Gastrocnemius medialis (tissue), 4 donors: Measurements from ENCODE around the gene FNDC8.

Experiments used
- POLR2A ChIP-seq, 2 donors: fragments of 450-650 bp; IDR thresholded peaks; one replicate each; pipeline ENCODE4 v1.6.1; 2017; ENCODE audit warnings: antibody characterized with exemption in 2 of 2, mild to moderate bottlenecking in 2 of 2, moderate library complexity in 2 of 2
- TF ChIP-seq, protein P1 (sequence below), 5 experiments: fragments of 450-650 bp in 3 of 5; fragments of 200-600 bp in 2 of 5; sonication (generic) in 2 of 5; IDR thresholded peaks in 4 of 5; conservative IDR thresholded peaks in 1 of 5; 1 replicate in 4 of 5; 2 replicates in 1 of 5; pipeline ENCODE4 v1.5.1; 2016 to 2019; ENCODE audit warnings: antibody characterized with exemption in 5 of 5, mild to moderate bottlenecking in 3 of 5, moderate library complexity in 3 of 5

DNA sequence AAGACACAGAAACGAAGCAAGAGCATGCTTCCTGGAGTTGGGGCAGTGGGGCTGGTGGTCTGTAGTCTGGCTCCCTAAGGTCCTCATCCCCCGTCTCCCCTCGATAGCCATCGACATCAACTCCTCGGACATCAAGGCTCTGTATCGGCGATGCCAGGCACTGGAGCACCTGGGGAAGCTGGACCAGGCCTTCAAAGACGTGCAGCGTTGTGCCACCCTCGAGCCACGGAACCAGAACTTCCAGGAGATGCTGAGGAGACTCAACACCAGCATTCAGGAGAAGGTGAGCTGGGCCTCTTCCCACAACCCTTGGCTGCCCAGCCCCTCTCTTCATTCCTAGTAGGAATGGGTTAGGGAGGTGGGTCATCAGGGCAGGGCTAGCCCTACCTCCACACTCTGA, 28.5 kb downstream of the FNDC8 start:
- no peak for TF ChIP-seq POLR2A (IDR thresholded peaks at IDR 0.05)
- TF ChIP-seq, protein P1, sequence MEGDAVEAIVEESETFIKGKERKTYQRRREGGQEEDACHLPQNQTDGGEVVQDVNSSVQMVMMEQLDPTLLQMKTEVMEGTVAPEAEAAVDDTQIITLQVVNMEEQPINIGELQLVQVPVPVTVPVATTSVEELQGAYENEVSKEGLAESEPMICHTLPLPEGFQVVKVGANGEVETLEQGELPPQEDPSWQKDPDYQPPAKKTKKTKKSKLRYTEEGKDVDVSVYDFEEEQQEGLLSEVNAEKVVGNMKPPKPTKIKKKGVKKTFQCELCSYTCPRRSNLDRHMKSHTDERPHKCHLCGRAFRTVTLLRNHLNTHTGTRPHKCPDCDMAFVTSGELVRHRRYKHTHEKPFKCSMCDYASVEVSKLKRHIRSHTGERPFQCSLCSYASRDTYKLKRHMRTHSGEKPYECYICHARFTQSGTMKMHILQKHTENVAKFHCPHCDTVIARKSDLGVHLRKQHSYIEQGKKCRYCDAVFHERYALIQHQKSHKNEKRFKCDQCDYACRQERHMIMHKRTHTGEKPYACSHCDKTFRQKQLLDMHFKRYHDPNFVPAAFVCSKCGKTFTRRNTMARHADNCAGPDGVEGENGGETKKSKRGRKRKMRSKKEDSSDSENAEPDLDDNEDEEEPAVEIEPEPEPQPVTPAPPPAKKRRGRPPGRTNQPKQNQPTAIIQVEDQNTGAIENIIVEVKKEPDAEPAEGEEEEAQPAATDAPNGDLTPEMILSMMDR (IDR thresholded peaks at IDR 0.05 in 4 of 5, conservative IDR thresholded peaks at IDR 0.05 in 1 of 5): no peak
